Embryonic facial prominence (tissue), 1 donor: Measurements from ENCODE around the gene CDKN1C.

Source experiments
- DNase-seq: peaks from one replicate; pipeline ENCODE4 v3.0.0-alpha.2; 2016; ENCODE audit errors: extremely low spot score

The CDKN1C gene

GRCh38 chr11:2890466-2891294, 5.1 kb upstream of the CDKN1C start:
- peak; percentile 48 for DNase-seq

- DNase-seq = no peak
These were observed 4.0 kb upstream of the CDKN1C start for GRCh38 chr11:2889362-2890273.

DNA sequence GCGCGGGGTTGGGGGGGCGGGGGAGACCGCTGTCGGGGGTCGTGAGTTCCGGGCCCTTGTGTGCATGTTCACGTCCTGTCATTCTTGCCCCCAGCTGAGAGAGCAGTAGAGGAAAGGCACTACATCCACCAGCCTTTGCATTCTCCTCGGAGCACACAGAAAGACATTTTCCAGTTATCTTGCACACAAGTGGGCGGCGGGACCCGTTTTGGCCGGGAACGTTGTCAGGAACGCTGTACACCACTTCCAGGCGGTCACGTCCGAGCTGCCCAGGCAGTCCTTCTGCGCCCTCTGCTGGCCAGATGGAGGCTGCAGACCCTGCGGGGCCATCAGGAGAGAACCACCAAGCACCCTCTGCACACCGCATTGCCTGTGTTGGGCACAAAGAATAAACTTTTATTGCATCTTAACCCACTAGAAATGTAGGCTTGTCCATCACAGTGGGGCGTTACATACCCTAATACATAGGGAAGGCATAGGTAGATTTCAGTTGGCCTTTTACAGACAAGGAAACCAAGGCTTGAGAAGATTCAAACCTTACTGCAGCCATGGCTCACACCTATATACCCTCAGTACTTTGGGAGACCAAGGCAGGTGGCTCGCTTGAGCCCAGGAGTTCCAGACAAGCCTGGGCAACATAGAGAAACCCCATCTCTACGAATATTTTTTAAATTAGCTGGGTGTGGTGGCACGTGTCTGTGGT, 2.8 kb upstream of the CDKN1C start:
- DNase-seq = peak; percentile 64

GRCh38 chr11:2887515-2888195, 2.1 kb upstream of the CDKN1C start:
- no peak for DNase-seq

- DNase-seq = no peak
These were observed 1.4 kb upstream of the CDKN1C start for GRCh38 chr11:2886936-2887335.

DNA sequence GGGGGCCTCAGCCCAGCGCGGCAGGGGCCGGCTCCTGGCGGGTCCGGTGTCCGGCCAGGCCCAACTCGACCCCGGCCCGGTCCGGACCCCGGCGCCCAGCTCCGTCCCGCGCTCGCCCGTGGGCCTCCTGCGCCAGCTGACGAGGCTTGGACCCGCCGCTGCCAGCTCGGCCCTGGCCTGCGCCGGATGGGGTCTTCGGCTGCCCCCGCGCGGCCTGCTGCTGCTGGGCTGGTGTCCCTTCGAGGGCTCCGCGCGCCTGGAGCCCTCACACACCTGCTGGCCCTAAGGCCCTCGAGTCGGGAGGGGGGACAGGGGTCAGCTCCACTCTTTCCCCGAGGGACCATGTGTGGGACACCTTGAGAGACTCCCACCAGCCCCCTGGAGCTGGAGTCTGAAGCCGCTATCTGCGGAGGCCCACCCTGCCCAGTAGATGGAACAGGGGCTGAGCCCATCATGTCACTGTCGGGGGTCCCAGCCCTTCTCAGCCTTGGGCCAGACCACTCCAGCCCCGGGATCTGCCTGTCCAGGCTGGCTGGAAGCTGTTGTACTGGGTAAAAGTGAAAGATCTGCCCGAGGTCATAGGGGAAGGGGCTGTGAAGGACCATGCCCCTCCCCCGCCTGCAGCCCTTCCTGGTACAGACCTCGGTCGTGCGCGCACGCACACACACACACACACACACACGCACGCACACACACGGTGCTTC, 768 bp upstream of the CDKN1C start:
- DNase-seq = no peak

- no peak for DNase-seq
These were observed 428 bp downstream of the CDKN1C start for GRCh38 chr11:2885017-2885677.

DNA sequence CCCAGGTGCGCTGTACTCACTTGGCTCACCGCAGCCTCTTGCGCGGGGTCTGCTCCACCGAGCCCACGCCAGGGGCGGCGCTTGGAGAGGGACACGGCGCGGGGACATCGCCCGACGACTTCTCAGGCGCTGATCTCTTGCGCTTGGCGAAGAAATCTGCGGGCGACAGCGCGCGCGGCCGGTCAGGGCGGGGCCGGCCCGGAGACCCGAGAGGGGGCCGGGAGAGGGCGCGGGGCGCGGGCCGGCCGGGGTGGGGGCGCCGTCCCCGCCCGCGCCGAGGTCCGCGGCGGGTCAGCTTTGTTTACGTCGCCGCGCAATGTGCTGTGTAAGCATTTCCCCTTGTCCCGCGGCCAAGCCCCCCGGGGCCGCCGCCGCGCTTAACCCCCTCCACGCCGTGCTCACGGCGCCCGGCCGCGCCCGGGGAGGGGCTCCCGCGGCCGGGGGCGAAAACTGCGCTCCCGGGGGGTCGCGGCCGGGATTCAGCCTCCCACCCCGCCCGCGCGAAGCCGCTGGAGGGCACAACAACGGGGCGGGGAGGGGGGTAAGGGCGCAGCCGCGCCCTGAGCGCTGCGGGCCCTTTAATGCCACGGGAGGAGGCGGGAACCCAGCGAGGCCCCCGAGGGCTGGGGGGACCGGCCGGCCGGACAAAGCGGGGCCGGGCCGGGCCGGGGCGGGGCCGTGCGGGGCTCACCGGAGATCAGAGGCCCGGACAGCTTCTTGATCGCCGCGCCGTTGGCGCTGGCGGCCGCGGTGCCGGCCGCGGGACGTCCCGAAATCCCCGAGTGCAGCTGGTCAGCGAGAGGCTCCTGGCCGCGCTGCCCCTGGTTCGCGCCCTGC, 1.4 kb downstream of the CDKN1C start:
- no peak for DNase-seq

DNA sequence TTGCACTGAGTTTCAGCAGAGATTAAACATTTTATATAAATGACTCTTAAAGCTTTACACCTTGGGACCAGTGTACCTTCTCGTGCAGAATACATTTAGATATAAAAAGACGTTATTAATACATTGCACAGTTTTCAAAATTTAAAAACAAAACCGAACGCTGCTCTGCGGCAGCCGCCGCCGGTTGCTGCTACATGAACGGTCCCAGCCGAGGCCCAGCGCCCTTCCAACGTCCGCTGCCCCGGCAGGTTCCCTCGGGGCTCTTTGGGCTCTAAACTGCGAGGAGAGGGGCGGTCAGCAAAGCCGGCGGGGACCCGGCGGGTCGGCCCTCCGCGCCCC, 2.0 kb downstream of the CDKN1C start:
- DNase-seq = no peak

DNA sequence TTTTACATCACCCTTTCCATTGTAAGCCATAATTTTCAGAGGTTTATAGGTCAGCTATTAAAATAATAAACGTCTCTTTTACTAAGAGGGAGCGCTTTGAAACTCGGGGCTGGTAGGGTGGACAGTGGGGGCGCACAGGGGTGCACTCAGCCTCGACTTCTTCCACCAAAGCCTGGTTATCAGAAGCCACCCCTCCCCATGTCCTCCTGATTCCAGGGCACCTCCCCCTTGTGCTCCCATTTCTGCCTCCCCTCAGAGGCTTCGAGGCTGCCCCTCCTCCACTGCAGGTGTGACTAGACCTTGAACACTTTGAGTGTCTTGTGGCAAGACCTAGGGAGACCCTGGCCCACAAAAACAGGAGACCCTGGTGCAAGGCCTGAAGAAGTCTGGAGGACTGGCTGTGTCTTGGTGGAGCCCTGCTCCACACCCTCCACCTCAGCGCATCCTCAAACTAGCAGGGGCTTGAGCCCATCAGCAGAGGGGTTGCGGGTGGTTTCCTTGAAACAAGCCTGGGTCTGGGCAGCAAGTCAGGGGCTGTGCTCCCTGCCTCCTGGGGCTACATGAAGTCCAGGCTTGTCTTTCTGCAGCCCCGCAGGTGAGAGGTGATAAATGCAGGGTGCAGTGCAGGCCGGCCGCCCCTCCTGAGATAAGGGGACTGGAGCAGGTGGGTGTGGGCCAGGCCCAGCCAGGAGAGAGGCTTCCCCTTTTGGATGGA, 3.0 kb downstream of the CDKN1C start:
- no peak for DNase-seq

DNA sequence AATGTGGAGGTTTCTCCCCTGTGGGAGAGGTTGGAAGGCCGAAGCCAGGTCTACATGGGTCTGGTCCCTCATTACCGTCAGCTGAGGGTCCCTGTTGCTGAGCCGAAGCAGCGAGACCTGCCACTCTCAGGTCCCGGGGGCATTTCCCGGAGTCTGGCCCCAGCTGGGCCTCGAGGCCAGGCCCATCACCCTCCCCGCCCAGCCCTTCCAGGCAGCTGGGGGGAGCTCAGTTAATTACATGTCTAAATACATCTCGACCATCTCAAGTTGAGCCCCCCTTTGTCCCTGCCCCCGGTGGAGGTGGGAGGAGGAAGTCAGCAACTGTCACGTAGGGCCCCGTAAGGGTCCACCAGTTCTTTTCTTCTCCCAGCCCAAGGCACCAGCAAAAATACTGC, 3.6 kb downstream of the CDKN1C start:
- no peak for DNase-seq

- DNase-seq = no peak
These were observed 4.2 kb downstream of the CDKN1C start for GRCh38 chr11:2881076-2881980.

GRCh38 chr11:2880646-2881045, 4.9 kb downstream of the CDKN1C start:
- no peak for DNase-seq

DNA sequence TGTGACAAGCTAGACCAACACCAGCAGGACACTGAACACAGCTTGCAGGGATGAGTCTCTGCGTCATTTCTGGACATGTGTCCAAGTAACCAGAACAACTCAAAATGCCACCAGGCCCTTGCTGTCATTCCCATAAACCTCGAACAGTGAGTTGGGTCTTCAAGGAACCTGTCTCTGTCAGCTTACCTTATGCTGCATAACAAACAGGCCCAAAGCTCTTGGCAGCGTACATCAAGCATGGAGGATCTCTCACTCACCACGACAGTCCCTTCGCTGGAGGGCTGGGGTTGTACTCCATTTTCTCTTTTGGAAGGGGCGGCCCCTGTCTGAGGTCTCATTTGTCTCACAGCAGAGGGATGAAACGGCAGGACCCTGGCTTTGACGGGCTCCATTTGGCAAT, 6.8 kb downstream of the CDKN1C start:
- no peak for DNase-seq

GRCh38 chr11:2877474-2877873, 8.1 kb downstream of the CDKN1C start:
- DNase-seq = no peak

GRCh38 chr11:2874963-2875362, 10.6 kb downstream of the CDKN1C start:
- DNase-seq = no peak

DNA sequence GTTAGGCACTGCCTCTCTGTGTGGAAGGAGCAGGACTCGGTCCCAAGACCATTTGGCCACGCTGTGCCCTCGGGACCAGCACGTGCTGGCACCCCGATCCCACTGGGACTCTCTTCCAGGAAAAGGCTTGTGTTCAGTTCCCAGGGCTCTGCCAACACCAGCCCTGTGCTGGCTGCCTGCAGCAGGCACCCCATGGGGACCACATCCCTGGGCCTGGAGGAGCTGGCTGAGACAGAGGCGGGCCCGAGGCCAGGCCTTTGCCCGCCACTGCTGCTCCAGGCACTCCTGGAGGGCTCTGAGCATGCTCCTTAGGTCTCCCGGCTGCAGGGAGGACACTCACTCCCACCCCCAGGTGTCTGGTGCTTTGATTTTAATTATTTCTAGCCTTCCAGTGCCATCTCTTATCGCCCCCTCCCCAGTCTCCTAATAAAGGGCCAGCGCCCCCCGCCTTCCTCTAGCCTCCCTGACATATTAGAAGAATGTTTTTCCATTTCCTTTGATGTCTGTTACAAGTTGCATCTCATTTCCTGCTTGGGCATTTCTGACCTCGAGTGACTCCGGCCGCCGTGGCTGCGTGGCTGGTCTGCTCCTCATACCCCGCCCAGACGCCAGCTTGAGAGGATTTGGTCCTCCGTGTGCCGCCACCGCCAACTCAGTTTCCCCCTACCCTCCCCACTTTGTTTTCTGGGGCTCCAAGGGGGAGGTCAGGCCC, 14.4 kb downstream of the CDKN1C start:
- no peak for DNase-seq
